ENCODE data around the gene PAM16.
"Not testable (repeated sequence)": the region's sequence is repeated elsewhere in the genome, so short reads cannot be mapped to it uniquely, and the experiment has no call there.

The PAM16 gene

DNA sequence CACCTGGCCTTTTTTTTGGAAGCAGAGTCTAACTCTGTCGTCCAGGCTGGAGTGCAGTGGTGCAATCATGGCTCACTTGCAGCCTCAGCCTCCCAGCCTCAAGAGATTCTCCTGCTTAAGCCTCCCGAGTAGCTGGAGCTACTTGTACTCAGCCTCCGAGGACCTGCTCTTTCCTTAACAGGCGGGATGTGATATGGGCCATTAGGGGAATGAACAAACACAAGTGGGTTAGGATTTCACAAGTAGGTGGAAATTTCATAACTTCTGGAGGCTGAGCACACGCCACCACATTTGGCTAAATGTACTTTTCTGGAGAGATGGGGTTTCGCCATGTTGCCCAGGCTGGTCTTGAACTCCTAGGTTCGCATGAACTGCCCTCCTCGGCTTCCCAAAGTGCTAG lies 4.1 kb downstream of the PAM16 start:
- no peak for DNase-seq (ENCODE audit: low spot score)
- TF ChIP-seq, protein P1, sequence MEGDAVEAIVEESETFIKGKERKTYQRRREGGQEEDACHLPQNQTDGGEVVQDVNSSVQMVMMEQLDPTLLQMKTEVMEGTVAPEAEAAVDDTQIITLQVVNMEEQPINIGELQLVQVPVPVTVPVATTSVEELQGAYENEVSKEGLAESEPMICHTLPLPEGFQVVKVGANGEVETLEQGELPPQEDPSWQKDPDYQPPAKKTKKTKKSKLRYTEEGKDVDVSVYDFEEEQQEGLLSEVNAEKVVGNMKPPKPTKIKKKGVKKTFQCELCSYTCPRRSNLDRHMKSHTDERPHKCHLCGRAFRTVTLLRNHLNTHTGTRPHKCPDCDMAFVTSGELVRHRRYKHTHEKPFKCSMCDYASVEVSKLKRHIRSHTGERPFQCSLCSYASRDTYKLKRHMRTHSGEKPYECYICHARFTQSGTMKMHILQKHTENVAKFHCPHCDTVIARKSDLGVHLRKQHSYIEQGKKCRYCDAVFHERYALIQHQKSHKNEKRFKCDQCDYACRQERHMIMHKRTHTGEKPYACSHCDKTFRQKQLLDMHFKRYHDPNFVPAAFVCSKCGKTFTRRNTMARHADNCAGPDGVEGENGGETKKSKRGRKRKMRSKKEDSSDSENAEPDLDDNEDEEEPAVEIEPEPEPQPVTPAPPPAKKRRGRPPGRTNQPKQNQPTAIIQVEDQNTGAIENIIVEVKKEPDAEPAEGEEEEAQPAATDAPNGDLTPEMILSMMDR (IDR thresholded peaks at IDR 0.05; ENCODE audit: extremely low read depth, missing control alignments), result no peak

- DNase-seq (ENCODE audit: low spot score), result no peak
- TF ChIP-seq, protein P1 (IDR thresholded peaks at IDR 0.05; ENCODE audit: extremely low read depth, missing control alignments), result no peak
Observed at GRCh38 chr16:4345836-4346781, 5.0 kb downstream of the PAM16 start.

DNA sequence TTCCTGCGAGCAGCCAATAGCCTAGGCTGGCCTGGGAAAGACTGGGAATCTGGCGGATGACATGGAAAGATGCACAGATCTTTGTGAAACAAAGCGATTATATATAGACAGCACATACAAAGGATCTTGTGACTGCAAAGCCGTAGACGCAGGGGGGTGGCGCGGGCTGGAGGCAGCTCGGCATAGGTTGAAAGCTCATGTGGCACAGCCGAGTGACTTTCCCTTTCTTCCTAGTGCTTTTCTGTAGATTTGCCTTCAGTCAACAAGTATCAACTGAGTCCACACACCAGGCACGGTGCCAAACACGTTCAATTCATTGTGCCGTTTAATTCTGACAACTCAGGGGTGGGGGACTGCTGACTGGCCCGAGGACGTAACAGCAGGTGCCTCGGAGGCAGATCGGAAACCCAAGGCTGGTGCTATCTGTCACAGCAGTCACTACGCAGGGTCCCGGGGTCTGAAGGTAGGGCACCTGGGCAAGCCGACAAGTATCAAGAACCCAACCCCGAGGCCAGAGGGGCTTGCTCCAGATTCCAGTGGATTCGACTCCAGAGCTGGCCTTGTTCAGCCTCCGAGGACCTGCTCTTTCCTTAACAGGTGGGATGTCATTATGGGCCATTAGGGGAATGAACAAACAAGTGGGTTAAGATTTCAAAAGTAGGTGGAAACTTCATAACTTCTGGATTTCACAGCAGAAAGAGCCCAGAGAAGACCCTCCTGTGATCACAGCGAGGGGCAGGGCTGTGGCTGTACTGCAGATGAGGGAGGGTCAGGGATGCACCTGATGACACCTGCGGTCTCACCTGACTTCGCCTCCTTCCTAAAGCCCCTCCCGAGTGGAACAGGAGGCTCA lies 5.9 kb downstream of the PAM16 start:
- no peak for DNase-seq (ENCODE audit: low spot score)
- TF ChIP-seq, protein P1 (IDR thresholded peaks at IDR 0.05; ENCODE audit: extremely low read depth, missing control alignments), result no peak

GRCh38 chr16:4344300-4344982 lies 6.7 kb downstream of the PAM16 start:
- not testable (repeated sequence) for DNase-seq (ENCODE audit: low spot score)

GRCh38 chr16:4342866-4343744 lies 8.0 kb downstream of the PAM16 start:
- TF ChIP-seq, protein P1 (IDR thresholded peaks at IDR 0.05; ENCODE audit: extremely low read depth, missing control alignments), result no peak
- DNase-seq (ENCODE audit: low spot score), result no peak

GRCh38 chr16:4341250-4341649 lies 9.9 kb downstream of the PAM16 start:
- DNase-seq (ENCODE audit: low spot score), result no peak
- TF ChIP-seq, protein P1 (IDR thresholded peaks at IDR 0.05; ENCODE audit: extremely low read depth, missing control alignments), result no peak

DNA sequence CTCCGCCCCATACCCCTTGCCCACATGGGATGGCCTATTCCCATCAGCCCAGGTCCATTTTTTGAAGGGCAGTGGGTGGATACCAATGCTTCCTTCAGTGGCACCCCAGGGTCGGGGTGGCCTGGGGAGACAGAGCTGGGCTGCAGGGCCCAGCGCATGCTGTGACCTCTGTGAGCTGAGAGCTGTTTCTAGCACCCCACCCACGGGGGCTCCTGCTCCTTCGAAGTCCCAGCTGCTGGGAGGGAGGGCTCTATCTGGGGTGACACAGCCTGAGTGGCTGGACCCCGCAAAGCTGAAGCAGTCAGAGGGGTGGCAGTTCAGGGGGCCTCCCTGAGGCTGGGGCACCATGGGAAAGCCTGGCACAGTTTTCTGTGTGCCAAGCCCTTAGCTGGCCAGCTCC lies 10.7 kb downstream of the PAM16 start:
- TF ChIP-seq, protein P1 (IDR thresholded peaks at IDR 0.05; ENCODE audit: extremely low read depth, missing control alignments), result no peak
- DNase-seq (ENCODE audit: low spot score), result no peak
